ENCODE results near the gene PEMT.

GRCh38 chr17:17581509-17581908, 10.0 kb downstream of the PEMT start:
- TF ChIP-seq, protein P1, sequence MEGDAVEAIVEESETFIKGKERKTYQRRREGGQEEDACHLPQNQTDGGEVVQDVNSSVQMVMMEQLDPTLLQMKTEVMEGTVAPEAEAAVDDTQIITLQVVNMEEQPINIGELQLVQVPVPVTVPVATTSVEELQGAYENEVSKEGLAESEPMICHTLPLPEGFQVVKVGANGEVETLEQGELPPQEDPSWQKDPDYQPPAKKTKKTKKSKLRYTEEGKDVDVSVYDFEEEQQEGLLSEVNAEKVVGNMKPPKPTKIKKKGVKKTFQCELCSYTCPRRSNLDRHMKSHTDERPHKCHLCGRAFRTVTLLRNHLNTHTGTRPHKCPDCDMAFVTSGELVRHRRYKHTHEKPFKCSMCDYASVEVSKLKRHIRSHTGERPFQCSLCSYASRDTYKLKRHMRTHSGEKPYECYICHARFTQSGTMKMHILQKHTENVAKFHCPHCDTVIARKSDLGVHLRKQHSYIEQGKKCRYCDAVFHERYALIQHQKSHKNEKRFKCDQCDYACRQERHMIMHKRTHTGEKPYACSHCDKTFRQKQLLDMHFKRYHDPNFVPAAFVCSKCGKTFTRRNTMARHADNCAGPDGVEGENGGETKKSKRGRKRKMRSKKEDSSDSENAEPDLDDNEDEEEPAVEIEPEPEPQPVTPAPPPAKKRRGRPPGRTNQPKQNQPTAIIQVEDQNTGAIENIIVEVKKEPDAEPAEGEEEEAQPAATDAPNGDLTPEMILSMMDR (IDR thresholded peaks at IDR 0.05), result no peak
- no peak for TF ChIP-seq ZFX (IDR thresholded peaks at IDR 0.05; ENCODE audit: borderline replicate concordance)
